Neuronal stem cell (in vitro differentiated cells): ENCODE results near the gene STARD10.
A peak's percentile ranks its signal among the peaks of the same experiment; 100 is the strongest.

Source experiments
- DNase-seq: peaks from one replicate; pipeline ENCODE4 v3.0.0-alpha.2; 2013; ENCODE audit warnings: low spot score
- H2AFZ ChIP-seq: one replicate; pipeline ENCODE4 v1.6.1; 2013; ENCODE audit warnings: mild to moderate bottlenecking, low read length, inconsistent platforms
- H2AK5ac ChIP-seq: 2 replicates; pipeline ENCODE4 v1.6.1; 2013; ENCODE audit warnings: low read depth, mild to moderate bottlenecking, inconsistent platforms, low read length, moderate library complexity, mixed read lengths
- H2BK120ac ChIP-seq: 2 replicates; pipeline ENCODE4 v1.6.1; 2013; ENCODE audit warnings: low read depth, mild to moderate bottlenecking, inconsistent platforms, low read length, moderate library complexity, mixed read lengths
- H2BK12ac ChIP-seq: one replicate; pipeline ENCODE4 v1.6.1; 2013; ENCODE audit warnings: low read length, inconsistent platforms
- H2BK15ac ChIP-seq: 2 replicates; pipeline ENCODE4 v1.6.1; 2013; ENCODE audit warnings: mild to moderate bottlenecking, low read length, inconsistent platforms, mixed read lengths
- H2BK5ac ChIP-seq: one replicate; pipeline ENCODE4 v1.6.1; 2013; ENCODE audit warnings: inconsistent platforms, mild to moderate bottlenecking, low read length, moderate library complexity
- H3K14ac ChIP-seq: one replicate; pipeline ENCODE4 v1.6.1; 2013; ENCODE audit warnings: low read length, inconsistent platforms
- H3K18ac ChIP-seq: 2 replicates; pipeline ENCODE4 v1.6.1; 2013; ENCODE audit warnings: low read length, inconsistent platforms
- H3K23ac ChIP-seq: 2 replicates; pipeline ENCODE4 v1.6.1; 2013; ENCODE audit warnings: low read depth, mild to moderate bottlenecking, mixed read lengths, low read length, inconsistent platforms; ENCODE audit not compliant: poor library complexity
- H3K27ac ChIP-seq: replicated peaks from 3 replicates; pipeline ENCODE4 v1.5.1; 2013; ENCODE audit warnings: low read length, inconsistent platforms
- H3K27me3 ChIP-seq, 3 experiments: 2 replicates each; pipeline ENCODE4 v1.6.1; 2013; ENCODE audit warnings: low read length in 3 of 3, mild to moderate bottlenecking in 2 of 3, inconsistent platforms in 1 of 3, low read depth in 1 of 3, mixed read lengths in 1 of 3, moderate library complexity in 1 of 3; ENCODE audit not compliant: control insufficient read depth in 3 of 3, insufficient read depth in 3 of 3
- H3K36me3 ChIP-seq, 2 donors: replicated peaks in 1 of 2; 2 replicates each; pipeline ENCODE4 v1.6.1; 2013; ENCODE audit warnings: low read length in 2 of 2; ENCODE audit not compliant: control insufficient read depth in 2 of 2, insufficient read depth in 2 of 2
- H3K4ac ChIP-seq: 2 replicates; pipeline ENCODE4 v1.6.1; 2013; ENCODE audit warnings: inconsistent platforms, mild to moderate bottlenecking, low read length, moderate library complexity
- H3K4me1 ChIP-seq, 2 donors: 1 replicate in 1 of 2; 2 replicates in 1 of 2; pipeline ENCODE4 v1.6.1; 2013; ENCODE audit warnings: low read length in 2 of 2, low read depth in 1 of 2; ENCODE audit not compliant: control insufficient read depth in 2 of 2, insufficient read depth in 1 of 2
- H3K4me2 ChIP-seq: one replicate; pipeline ENCODE4 v1.6.1; 2013; ENCODE audit warnings: mild to moderate bottlenecking, low read length, inconsistent platforms; ENCODE audit not compliant: insufficient read depth, poor library complexity, severe bottlenecking
- H3K4me3 ChIP-seq, 2 donors: 2 replicates each; pipeline ENCODE4 v1.5.1; 2013; ENCODE audit warnings: low read length in 2 of 2, mild to moderate bottlenecking in 2 of 2, inconsistent platforms in 1 of 2, moderate library complexity in 1 of 2
- H3K79me1 ChIP-seq: one replicate; pipeline ENCODE4 v1.6.1; 2013; ENCODE audit warnings: low read depth, mild to moderate bottlenecking, inconsistent platforms, low read length, moderate library complexity
- H3K9ac ChIP-seq: one replicate; pipeline ENCODE4 v1.6.1; 2013; ENCODE audit warnings: mild to moderate bottlenecking, low read depth, low read length, inconsistent platforms; ENCODE audit not compliant: poor library complexity
- H3K9me3 ChIP-seq, 2 donors: replicated peaks in 1 of 2; 2 replicates each; pipeline versions ENCODE3 to v1.6.1; 2013; ENCODE audit warnings: low read length in 2 of 2, mild to moderate bottlenecking in 2 of 2, inconsistent platforms in 1 of 2, low read depth in 1 of 2, mixed read lengths in 1 of 2, moderate library complexity in 1 of 2; ENCODE audit not compliant: control insufficient read depth in 2 of 2, insufficient read depth in 1 of 2
- H4K8ac ChIP-seq: one replicate; pipeline ENCODE4 v1.6.1; 2013; ENCODE audit warnings: low read depth, mild to moderate bottlenecking, inconsistent platforms, low read length, moderate library complexity
- H4K91ac ChIP-seq: one replicate; pipeline ENCODE4 v1.6.1; 2013; ENCODE audit warnings: low read length, low read depth, mild to moderate bottlenecking, inconsistent platforms; ENCODE audit not compliant: poor library complexity
- WGBS, 2 donors: extraction: QIAGEN DNeasy Blood & Tissue Kit; methylation state at CpG; one replicate each; pipeline ENCODE4 v1.1.7; 2013; ENCODE audit warnings: missing lambda C conversion rate in 2 of 2, mixed read lengths in 1 of 2; ENCODE audit not compliant: insufficient read length in 2 of 2, insufficient replicate concordance in 1 of 2; ENCODE audit errors: extremely low coverage in 2 of 2; 5-methylcytosine and 5-hydroxymethylcytosine counted together

Gene STARD10

DNA sequence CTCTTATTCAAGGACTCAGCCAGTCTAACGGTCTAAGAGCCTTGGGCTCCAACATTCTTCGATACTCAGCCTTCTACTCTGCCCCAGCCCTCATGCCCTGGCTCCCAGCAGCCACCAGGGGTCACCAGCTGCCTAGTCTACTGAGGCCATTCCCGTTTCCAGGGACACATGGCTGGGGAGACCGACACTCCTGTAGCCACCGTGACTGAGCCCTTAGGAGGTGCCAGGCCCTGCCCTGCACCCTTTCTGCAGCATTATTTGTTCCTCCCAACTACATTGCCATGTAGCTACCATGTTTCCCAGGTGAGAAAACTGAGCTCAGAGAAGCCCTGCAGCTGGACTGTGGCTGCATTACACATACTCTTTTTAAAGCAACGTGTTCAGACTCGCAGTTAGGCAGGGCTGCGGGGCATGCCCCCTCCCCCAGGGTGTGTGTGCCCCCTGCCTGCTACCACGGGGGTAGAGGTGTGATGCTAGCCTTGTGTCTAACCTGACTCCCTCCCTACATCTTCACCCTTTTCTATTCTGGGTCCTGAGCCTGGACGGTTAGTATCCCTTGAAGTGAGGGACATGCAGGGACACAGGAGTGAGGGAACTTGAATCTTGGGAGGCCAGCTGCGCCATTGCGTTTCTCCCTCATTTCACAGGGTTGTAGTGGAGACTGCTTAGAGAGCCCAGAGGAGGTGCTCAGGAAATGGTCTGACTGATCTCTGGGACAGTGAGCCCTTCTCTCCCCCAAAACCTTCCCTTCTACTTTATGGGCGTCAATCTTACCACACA is 37.9 kb upstream of the STARD10 start:
- H2BK12ac ChIP-seq: no peak overlapping the region
- peak overlapping the region; percentile 52 for H3K23ac ChIP-seq
- H3K4me3 ChIP-seq: no peak overlapping the region
- no peak overlapping the region for H3K14ac ChIP-seq
- H3K79me1 ChIP-seq: no peaks in the 10 kb centered on the region
- no peak overlapping the region for H2BK120ac ChIP-seq
- H3K4me1 ChIP-seq: peaks cover 5 to 6% of the 10 kb centered on the region in 2 donors
- no peaks in the 10 kb centered on the region for H3K27me3 ChIP-seq
- peak overlapping the region; percentile 38 for H3K18ac ChIP-seq
- DNase-seq: peak; percentile 73
- peak overlapping the region; percentile 1 for H2BK15ac ChIP-seq
- peak overlapping the region; percentile 53 for H3K9ac ChIP-seq
- no peak overlapping the region for H3K4ac ChIP-seq
- no peak overlapping the region for H2AFZ ChIP-seq
- H3K27ac ChIP-seq: no peak overlapping the region
- peaks cover 2 to 17% of the 10 kb centered on the region in 2 donors for H3K36me3 ChIP-seq
- H2BK5ac ChIP-seq: peak overlapping the region; percentile 29
- no peaks in the 10 kb centered on the region for H3K9me3 ChIP-seq
- H2AK5ac ChIP-seq: peak overlapping the region; percentile 30
- no peak overlapping the region for H3K4me2 ChIP-seq
- no peak overlapping the region for H4K8ac ChIP-seq
- no CpG with 5 or more reads among the region's 13 CpGs for WGBS, 2 donors
- H4K91ac ChIP-seq: peak overlapping the region; percentile 38

GRCh38 chr11:72829884-72830533 is 36.2 kb upstream of the STARD10 start:
- H3K4me3 ChIP-seq: no peak overlapping the region

GRCh38 chr11:72829178-72829577 is 35.3 kb upstream of the STARD10 start:
- Histone ChIP-seq H3K36me3 (peaks cover 2 to 4% of the 10 kb centered on the region in 2 donors), H3K4me3 (no peak overlapping the region), H3K4me1 (peaks cover 5 to 6% of the 10 kb centered on the region in 2 donors), H3K4ac (no peak overlapping the region), H2BK120ac (no peak overlapping the region), H3K9ac (no peak overlapping the region), H2BK15ac (no peak overlapping the region), H2AK5ac (no peak overlapping the region), H3K79me1 (no peaks in the 10 kb centered on the region), H3K27ac (no peak overlapping the region), H2BK5ac (no peak overlapping the region), H2BK12ac (no peak overlapping the region), H3K4me2 (no peak overlapping the region), H3K23ac (no peak overlapping the region), H2AFZ (no peak overlapping the region), H3K9me3 (no peaks in the 10 kb centered on the region), H4K8ac (peak overlapping the region; percentile 86), H4K91ac (no peak overlapping the region), H3K27me3 (no peaks in the 10 kb centered on the region), H3K18ac (no peak overlapping the region), H3K14ac (no peak overlapping the region)
- no peak for DNase-seq
- WGBS, 2 donors: no CpG with 5 or more reads among the region's 13 CpGs

More at GRCh38 chr11:72829884-72830533, 36.2 kb upstream of the STARD10 start:
- H3K36me3 ChIP-seq: peaks cover 2 to 7% of the 10 kb centered on the region in 2 donors
- H3K18ac ChIP-seq: no peak overlapping the region
- no peak overlapping the region for H3K4ac ChIP-seq
- WGBS, 2 donors: no CpG with 5 or more reads among the region's 5 CpGs
- no peak overlapping the region for H2AK5ac ChIP-seq
- no peak overlapping the region for H2AFZ ChIP-seq
- no peak overlapping the region for H2BK12ac ChIP-seq
- no peak overlapping the region for H3K14ac ChIP-seq
- H3K9me3 ChIP-seq: no peaks in the 10 kb centered on the region
- H3K4me1 ChIP-seq: peaks cover 5 to 6% of the 10 kb centered on the region in 2 donors
- H3K79me1 ChIP-seq: no peaks in the 10 kb centered on the region
- no peak overlapping the region for H2BK120ac ChIP-seq
- no peak for DNase-seq
- no peak overlapping the region for H2BK5ac ChIP-seq
- H4K8ac ChIP-seq: no peak overlapping the region
- H3K23ac ChIP-seq: no peak overlapping the region
- H4K91ac ChIP-seq: no peak overlapping the region
- H3K4me2 ChIP-seq: no peak overlapping the region
- H3K27ac ChIP-seq: no peak overlapping the region
- no peak overlapping the region for H2BK15ac ChIP-seq
- peak overlapping the region; percentile 14 for H3K9ac ChIP-seq
- no peaks in the 10 kb centered on the region for H3K27me3 ChIP-seq

- Histone ChIP-seq H2AFZ (no peak overlapping the region), H2BK120ac (no peak overlapping the region), H2AK5ac (no peak overlapping the region), H4K8ac (peak overlapping the region; percentile 86), H4K91ac (no peak overlapping the region), H3K4me3 (no peak overlapping the region), H3K23ac (peak overlapping the region; percentile 76), H2BK15ac (no peak overlapping the region), H3K4me1 (peaks cover 5 to 6% of the 10 kb centered on the region in 2 donors), H3K9ac (no peak overlapping the region), H3K27ac (no peak overlapping the region), H3K79me1 (no peaks in the 10 kb centered on the region), H3K9me3 (no peaks in the 10 kb centered on the region), H3K36me3 (peaks cover 2 to 4% of the 10 kb centered on the region in 2 donors), H2BK5ac (no peak overlapping the region), H3K4ac (no peak overlapping the region), H3K4me2 (no peak overlapping the region), H3K14ac (no peak overlapping the region), H3K27me3 (no peaks in the 10 kb centered on the region), H2BK12ac (no peak overlapping the region), H3K18ac (no peak overlapping the region)
- no CpG with 5 or more reads among the region's 7 CpGs for WGBS, 2 donors
- DNase-seq: no peak
Measured at GRCh38 chr11:72828692-72829101, 34.9 kb upstream of the STARD10 start.
